ENCODE results near the gene SLIT1. TPM values are rescaled to one million over a fixed set of nuclear protein-coding genes. Genes with fewer than 3 reads are reported as not detected.
A peak's percentile ranks its signal among the peaks of the same experiment; 100 is the strongest.

The SLIT1 gene
- total RNA-seq, 4 donors from 2014 or later, result 0.04 to 0.13 TPM; not detected in 2

DNA sequence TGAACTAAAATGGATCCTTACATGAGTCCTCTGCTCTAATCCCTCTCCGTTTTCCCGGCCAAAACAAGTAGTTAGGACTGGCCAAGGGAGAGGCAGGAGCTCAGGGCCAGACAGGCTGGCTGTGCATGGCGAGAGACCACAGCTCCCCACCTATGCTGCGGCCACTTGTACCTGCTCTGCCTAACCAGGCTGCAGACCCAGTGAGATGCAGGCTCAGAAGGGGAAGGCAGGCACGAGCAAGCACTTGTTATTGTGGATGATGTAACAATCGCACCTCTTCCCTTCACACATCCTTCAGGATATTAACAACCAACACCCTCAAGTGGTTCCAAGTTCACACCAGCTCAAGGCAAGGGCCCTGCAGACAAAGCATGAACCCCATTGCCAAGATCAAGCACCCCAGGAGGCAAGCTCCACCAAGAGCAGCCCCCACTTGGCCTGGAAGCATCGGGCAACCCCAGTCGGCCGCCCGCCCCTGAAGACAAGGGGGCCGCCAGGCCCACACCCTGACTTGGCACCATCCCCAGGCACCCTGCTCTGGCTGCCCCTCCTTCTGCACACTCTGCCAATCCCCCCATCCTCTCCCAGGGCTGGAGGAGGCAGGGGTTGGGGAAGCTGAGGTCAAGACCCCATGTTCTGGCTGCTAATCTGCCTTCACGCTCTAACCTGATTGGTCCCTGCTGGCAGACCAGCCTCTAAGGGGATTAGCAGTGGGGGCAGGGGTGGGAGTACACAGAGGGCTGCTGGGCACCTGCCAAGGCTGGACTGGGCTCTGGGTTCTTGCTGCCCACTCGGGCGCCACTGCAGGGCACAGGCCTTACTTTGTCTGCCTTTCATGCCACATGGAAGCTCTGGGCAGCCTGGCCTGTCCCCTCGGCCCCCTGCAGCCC, 111.3 kb downstream of the SLIT1 start:
- H3K9me3 ChIP-seq, result peaks cover 0 to 5% (median 0%) of the 10 kb centered on the region in 3 donors
- peaks cover 68% of the 10 kb centered on the region for H3K27me3 ChIP-seq
- ATAC-seq, result no peak
- peaks cover 0 to 6% (median 0%) of the 10 kb centered on the region in 3 donors for H3K4me1 ChIP-seq
- no peaks in the 10 kb centered on the region for H3K36me3 ChIP-seq
- H3K27ac ChIP-seq, result no peak overlapping the region
- no peak overlapping the region for H3K4me3 ChIP-seq
- 63 to 100% methylated on average over 1 to 3 of the region's 15 CpGs for WGBS, 2 donors (ENCODE audit: low coverage in 1 of 2)
- no peak for TF ChIP-seq EP300 (IDR thresholded peaks at IDR 0.05)
- TF ChIP-seq, protein P1, sequence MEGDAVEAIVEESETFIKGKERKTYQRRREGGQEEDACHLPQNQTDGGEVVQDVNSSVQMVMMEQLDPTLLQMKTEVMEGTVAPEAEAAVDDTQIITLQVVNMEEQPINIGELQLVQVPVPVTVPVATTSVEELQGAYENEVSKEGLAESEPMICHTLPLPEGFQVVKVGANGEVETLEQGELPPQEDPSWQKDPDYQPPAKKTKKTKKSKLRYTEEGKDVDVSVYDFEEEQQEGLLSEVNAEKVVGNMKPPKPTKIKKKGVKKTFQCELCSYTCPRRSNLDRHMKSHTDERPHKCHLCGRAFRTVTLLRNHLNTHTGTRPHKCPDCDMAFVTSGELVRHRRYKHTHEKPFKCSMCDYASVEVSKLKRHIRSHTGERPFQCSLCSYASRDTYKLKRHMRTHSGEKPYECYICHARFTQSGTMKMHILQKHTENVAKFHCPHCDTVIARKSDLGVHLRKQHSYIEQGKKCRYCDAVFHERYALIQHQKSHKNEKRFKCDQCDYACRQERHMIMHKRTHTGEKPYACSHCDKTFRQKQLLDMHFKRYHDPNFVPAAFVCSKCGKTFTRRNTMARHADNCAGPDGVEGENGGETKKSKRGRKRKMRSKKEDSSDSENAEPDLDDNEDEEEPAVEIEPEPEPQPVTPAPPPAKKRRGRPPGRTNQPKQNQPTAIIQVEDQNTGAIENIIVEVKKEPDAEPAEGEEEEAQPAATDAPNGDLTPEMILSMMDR (IDR thresholded peaks at IDR 0.05), result no peak
- no peak for TF ChIP-seq POLR2AphosphoS5 (IDR thresholded peaks at IDR 0.05)
- no peak for TF ChIP-seq POLR2A (IDR thresholded peaks at IDR 0.05)

DNA sequence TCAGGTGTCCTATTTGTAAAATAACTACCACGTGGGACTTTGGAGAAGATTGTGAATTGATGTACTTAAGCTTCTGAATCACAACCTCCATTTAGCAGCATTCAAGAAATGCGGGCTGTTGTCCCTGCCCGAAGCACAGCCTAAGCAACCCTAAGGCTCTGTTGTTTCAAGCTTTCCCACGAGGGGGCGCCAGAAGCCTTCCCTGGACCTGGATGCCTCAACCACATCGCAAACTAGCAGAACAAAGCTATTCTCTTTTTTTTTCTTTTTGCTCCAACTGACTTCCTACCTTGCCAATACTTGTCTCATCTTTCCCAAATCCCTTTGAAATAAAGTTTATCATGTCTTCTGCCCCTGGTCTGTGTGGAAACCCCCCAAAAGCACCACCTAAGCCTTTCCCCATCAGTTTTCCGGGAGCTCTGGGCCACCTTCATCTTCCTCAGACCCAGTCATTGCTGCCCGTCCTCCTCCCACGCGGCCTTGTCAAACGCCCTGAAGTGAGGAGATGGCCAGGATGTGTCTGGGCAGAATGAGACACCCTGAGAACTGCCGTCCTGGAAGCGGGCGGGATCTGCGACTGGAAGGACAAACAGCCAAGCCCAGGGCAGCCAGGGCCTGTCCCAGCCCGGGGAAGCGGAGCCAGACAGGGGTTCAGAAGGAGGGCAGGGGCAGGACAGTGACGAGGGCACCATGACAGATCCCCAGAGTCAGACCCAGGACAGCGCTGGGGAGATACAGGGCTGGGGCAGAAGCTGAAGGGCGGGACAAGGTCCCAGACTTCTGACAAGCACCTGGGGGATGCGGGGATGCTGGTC, 112.7 kb downstream of the SLIT1 start:
- TF ChIP-seq POLR2AphosphoS5 (IDR thresholded peaks at IDR 0.05) (no peak), EP300 (IDR thresholded peaks at IDR 0.05) (no peak)
- TF ChIP-seq, protein P1 (IDR thresholded peaks at IDR 0.05), result peak in 3 of 4 experiments; percentile 80 to 93 (median 89)
- ATAC-seq, result peak; percentile 79
- no peak overlapping the region for H3K4me3 ChIP-seq
- 0 to 13% methylated on average over 3 to 8 of the region's 21 CpGs for WGBS, 2 donors (ENCODE audit: low coverage in 1 of 2)
- H3K4me1 ChIP-seq, result peaks cover 0 to 6% (median 0%) of the 10 kb centered on the region in 3 donors
- H3K36me3 ChIP-seq, result no peaks in the 10 kb centered on the region
- H3K27me3 ChIP-seq, result peaks cover 64% of the 10 kb centered on the region
- H3K9me3 ChIP-seq, result peaks cover 0 to 5% (median 0%) of the 10 kb centered on the region in 3 donors
- H3K27ac ChIP-seq, result no peak overlapping the region

DNA sequence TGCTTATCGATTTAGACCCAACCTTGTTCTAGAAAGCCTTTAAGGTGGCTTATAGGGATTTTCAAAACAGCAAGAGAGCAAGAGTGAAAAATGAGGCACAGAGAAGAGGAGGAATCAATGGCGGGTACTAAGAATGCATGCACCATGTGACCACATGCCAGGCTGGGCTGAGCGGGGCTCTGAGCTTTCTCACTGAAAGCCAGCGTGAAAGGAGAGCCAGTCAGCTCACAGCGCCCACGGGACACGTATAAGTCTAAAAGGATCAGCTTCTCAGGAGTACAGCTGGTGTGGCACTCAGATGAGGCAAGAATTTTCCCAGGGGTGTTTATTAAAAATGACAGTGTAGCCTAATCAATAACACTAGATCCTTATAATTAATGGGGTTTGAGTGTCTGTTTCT, 114.3 kb downstream of the SLIT1 start:
- H3K27ac ChIP-seq, result no peak overlapping the region
- 77 to 82% methylated on average over 5 to 7 of the region's 7 CpGs for WGBS, 2 donors (ENCODE audit: low coverage in 1 of 2)
- peaks cover 0 to 6% (median 0%) of the 10 kb centered on the region in 3 donors for H3K4me1 ChIP-seq
- no peaks in the 10 kb centered on the region for H3K36me3 ChIP-seq
- H3K9me3 ChIP-seq, result peaks cover 0 to 5% (median 0%) of the 10 kb centered on the region in 3 donors
- H3K4me3 ChIP-seq, result no peak overlapping the region
- TF ChIP-seq POLR2AphosphoS5 (IDR thresholded peaks at IDR 0.05), result no peak
- no peak for TF ChIP-seq POLR2A (IDR thresholded peaks at IDR 0.05)
- no peak for TF ChIP-seq EP300 (IDR thresholded peaks at IDR 0.05)
- TF ChIP-seq, protein P1 (IDR thresholded peaks at IDR 0.05), result no peak
- ATAC-seq, result no peak
- peaks cover 68% of the 10 kb centered on the region for H3K27me3 ChIP-seq

DNA sequence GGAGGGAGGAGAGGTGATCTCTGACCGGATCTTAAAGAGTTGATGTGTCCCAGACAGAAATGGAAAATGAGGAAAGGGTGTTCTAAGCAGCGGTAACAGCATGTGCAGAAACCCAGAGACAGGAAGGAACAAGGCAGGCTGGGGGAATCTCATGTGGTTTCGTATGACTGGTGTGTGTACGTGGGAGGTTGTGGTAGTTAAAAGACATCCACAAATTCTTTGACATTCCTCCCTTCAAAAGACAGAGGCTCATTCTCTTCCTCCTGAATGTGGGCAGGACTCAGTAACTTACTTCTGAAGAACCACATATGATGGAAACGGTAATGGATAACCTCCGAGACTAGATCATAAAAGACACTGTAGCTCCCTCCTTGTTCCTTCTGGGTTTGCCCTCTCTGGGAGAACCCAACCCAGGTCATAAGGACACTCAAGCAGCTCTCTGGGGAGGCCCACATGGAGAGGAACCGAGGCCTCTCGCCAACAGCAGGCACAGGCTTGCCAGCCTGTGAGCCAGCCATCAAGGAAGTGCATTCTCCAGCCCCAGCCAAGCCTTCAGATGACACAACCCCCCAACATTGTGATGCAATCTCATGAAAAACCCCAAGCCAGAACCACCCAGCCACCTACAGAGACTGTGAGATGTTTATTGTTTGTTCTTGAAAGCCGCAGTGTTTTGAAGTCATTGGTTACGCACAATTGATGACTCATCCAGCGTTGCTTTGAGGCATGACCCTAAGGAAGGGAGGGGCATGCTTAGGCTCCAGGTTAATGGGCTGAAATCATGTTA, 116.0 kb downstream of the SLIT1 start:
- TF ChIP-seq, protein P1 (IDR thresholded peaks at IDR 0.05), result no peak
- TF ChIP-seq POLR2A (IDR thresholded peaks at IDR 0.05) (no peak), EP300 (IDR thresholded peaks at IDR 0.05) (no peak), POLR2AphosphoS5 (IDR thresholded peaks at IDR 0.05) (no peak)
- Histone ChIP-seq H3K4me3 (no peak overlapping the region), H3K27me3 (peaks cover 63% of the 10 kb centered on the region), H3K9me3 (peaks cover 0 to 5% (median 0%) of the 10 kb centered on the region in 3 donors), H3K36me3 (no peaks in the 10 kb centered on the region), H3K4me1 (peaks cover 0 to 6% (median 0%) of the 10 kb centered on the region in 3 donors), H3K27ac (no peak overlapping the region)
- WGBS, 2 donors (ENCODE audit: low coverage in 1 of 2), result 85 to 88% methylated on average over 6 to 9 of the region's 11 CpGs
- no peak for ATAC-seq
